GM19035 (cell line): ENCODE data around the gene SLC10A3.

Source experiments
- ATAC-seq: cut with Tn5 transposase; IDR thresholded peaks from one replicate; pipeline ENCODE4 v1.9.1; 2021; ENCODE audit not compliant: unreplicated experiment

The SLC10A3 gene

GRCh38 chrX:154490414-154491083, at the start of gene SLC10A3:
Gene SLC10A3, minus strand, starts transcription at chrX:154490629. Its CDS starts 1,689 bp downstream, at chrX:154488940.
- ATAC-seq: peak; percentile 76

- no peak for ATAC-seq
Observed at GRCh38 chrX:154539077-154539476, 48.6 kb upstream of the SLC10A3 start.

GRCh38 chrX:154535892-154536291, 45.5 kb upstream of the SLC10A3 start:
- no peak for ATAC-seq

GRCh38 chrX:154534526-154535322, 44.3 kb upstream of the SLC10A3 start:
- peak; percentile 89 for ATAC-seq

- ATAC-seq: no peak
Observed at GRCh38 chrX:154532690-154533089, 42.3 kb upstream of the SLC10A3 start.

GRCh38 chrX:154531626-154532025, 41.2 kb upstream of the SLC10A3 start:
- no peak for ATAC-seq

GRCh38 chrX:154530286-154530685, 39.9 kb upstream of the SLC10A3 start:
- ATAC-seq: no peak

GRCh38 chrX:154529206-154529612, 38.8 kb upstream of the SLC10A3 start:
- no peak for ATAC-seq

- ATAC-seq: peak; percentile 83
Observed at GRCh38 chrX:154526901-154527675, 36.7 kb upstream of the SLC10A3 start.

- no peak for ATAC-seq
Observed at GRCh38 chrX:154525606-154526490, 35.4 kb upstream of the SLC10A3 start.

- no peak for ATAC-seq
Observed at GRCh38 chrX:154519389-154519788, 29.0 kb upstream of the SLC10A3 start.

- no peak for ATAC-seq
Observed at GRCh38 chrX:154517101-154517781, 26.8 kb upstream of the SLC10A3 start.

- peak; percentile 11 for ATAC-seq
Observed at GRCh38 chrX:154516656-154517100, 26.2 kb upstream of the SLC10A3 start.

GRCh38 chrX:154515966-154516655, 25.7 kb upstream of the SLC10A3 start, which contains the start of gene FAM3A:
Gene FAM3A, minus strand, starts transcription at chrX:154516232. Its CDS starts 460 bp downstream, at chrX:154515772.
- peak; percentile 85 for ATAC-seq

- peak; percentile 12 for ATAC-seq
Observed at GRCh38 chrX:154515090-154515965, 24.9 kb upstream of the SLC10A3 start.

- no peak for ATAC-seq
Observed at GRCh38 chrX:154513716-154514115, 23.3 kb upstream of the SLC10A3 start.

- ATAC-seq: no peak
Observed at GRCh38 chrX:154512879-154513553, 22.6 kb upstream of the SLC10A3 start.

GRCh38 chrX:154511761-154512160, 21.3 kb upstream of the SLC10A3 start:
- no peak for ATAC-seq
